Caco-2 (cell line): ENCODE results near the gene CACNA1B. TPM values are rescaled to one million over a fixed set of nuclear protein-coding genes. Genes with fewer than 3 reads are reported as not detected.

Source experiments
- BruUV-seq: library from RNA; stranded (reverse); fragments of 400-500 nt; replicated peaks from 2 replicates; lab custom pipeline; 2021; lab: Mats Ljungman, UMichigan
- CTCF ChIA-PET: fragments of 300-600 bp; sonication (Branson Sonifier 250); formaldehyde crosslinking; loops from one replicate; lab custom pipeline; 2022; ENCODE audit warnings: antibody characterized with exemption; lab: Charles Lee
- POLR2A ChIA-PET: fragments of 300-600 bp; sonication (Branson Sonifier 250); formaldehyde crosslinking; loops from one replicate; lab custom pipeline; 2022; ENCODE audit warnings: antibody characterized with exemption; lab: Charles Lee
- DNase-seq, 2 experiments: peaks; one replicate each; pipeline versions ENCODE4 v3.0.0 to v3.0.0-alpha.2; 2020 to 2022
- H3K27me3 ChIP-seq: replicated peaks from 2 replicates; pipeline ENCODE4 v1.6.0; 2011; ENCODE audit warnings: low read length; ENCODE audit not compliant: control insufficient read depth, insufficient read depth
- H3K36me3 ChIP-seq: 2 replicates; pipeline ENCODE4 v1.5.1; 2011; ENCODE audit warnings: low read length; ENCODE audit not compliant: control insufficient read depth, insufficient read depth
- H3K4me1 ChIP-seq: fragments of 250-450 bp; sonication (Bioruptor Pico); 2 replicates; pipeline ENCODE4 v1.5.1; 2020; ENCODE audit warnings: mild to moderate bottlenecking
- H3K4me3 ChIP-seq: 2 replicates; pipeline ENCODE4 v1.5.1; 2011; ENCODE audit warnings: low read depth, mild to moderate bottlenecking, control low read depth, low read length
- H3K9me3 ChIP-seq: fragments of 250-450 bp; sonication (Bioruptor Pico); 2 replicates; pipeline ENCODE4 v1.5.1; 2020; ENCODE audit warnings: mild to moderate bottlenecking, moderate library complexity
- H3K27ac Mint-ChIP-seq: one replicate; pipeline ENCODE4 v1.8.0; 2022; ENCODE audit warnings: mixed read lengths; ENCODE audit not compliant: unreplicated experiment
- H3K27me3 Mint-ChIP-seq: one replicate; pipeline ENCODE4 v1.8.0; 2022; ENCODE audit warnings: mixed read lengths; ENCODE audit not compliant: insufficient read depth, unreplicated experiment
- H3K36me3 Mint-ChIP-seq: one replicate; pipeline ENCODE4 v1.8.0; 2022; ENCODE audit warnings: mild to moderate bottlenecking, mixed read lengths; ENCODE audit not compliant: insufficient read depth, unreplicated experiment
- H3K4me1 Mint-ChIP-seq: one replicate; pipeline ENCODE4 v1.8.0; 2022; ENCODE audit warnings: low read depth, mixed read lengths; ENCODE audit not compliant: unreplicated experiment
- H3K4me3 Mint-ChIP-seq: one replicate; pipeline ENCODE4 v1.8.0; 2022; ENCODE audit warnings: mild to moderate bottlenecking, moderate library complexity, mixed read lengths; ENCODE audit not compliant: unreplicated experiment
- H3K9me3 Mint-ChIP-seq: one replicate; pipeline ENCODE4 v1.8.0; 2022; ENCODE audit warnings: mixed read lengths; ENCODE audit not compliant: unreplicated experiment
- intact Hi-C: fragments of 100-400 bp; cut with micrococcal nuclease; formaldehyde crosslinking; loops from one replicate; pipeline ENCODE4 v1.10.0; 2022; ENCODE audit not compliant: unreplicated experiment
- total RNA-seq: library from RNA; stranded (reverse); gene quantifications from 2 replicates; pipeline ENCODE4 v1.2.3, GENCODE V29; 2022
- TF ChIP-seq, protein P1 (sequence below), 2 experiments: fragments of 200-600 bp in 1 of 2; IDR thresholded peaks; 1 replicate in 1 of 2; 2 replicates in 1 of 2; pipeline versions ENCODE4 v1.5.1 to v1.8.0; 2011 to 2022; ENCODE audit warnings: antibody characterized with exemption in 1 of 2, control low read depth in 1 of 2, inconsistent platforms in 1 of 2, low read depth in 1 of 2, low read length in 1 of 2, mild to moderate bottlenecking in 1 of 2, moderate library complexity in 1 of 2; ENCODE audit not compliant: insufficient read depth in 1 of 2, severe bottlenecking in 1 of 2, unreplicated experiment in 1 of 2

Gene CACNA1B
- total RNA-seq, 1 experiment from 2014 or later = 0.11 TPM

DNA sequence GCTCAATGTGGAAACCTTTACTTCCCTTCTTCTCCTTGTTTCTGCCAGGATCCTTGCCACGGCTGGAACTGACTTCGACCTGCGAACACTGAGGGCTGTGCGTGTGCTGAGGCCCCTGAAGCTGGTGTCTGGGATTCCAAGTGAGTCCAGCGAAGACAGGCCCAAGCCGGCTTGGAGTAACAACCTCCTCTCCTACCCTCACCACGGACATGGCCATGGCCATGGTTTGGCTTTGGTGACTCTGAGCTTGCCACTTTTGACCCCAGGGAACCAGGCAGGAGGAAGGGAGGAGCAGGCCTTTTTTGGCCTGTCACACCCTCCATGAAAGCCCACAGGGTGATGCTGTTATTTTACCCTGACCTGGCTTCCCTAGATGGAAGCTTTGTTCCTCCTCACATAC lies 35.5 kb downstream of the CACNA1B start:
- intact Hi-C loops = no loop called here
- TF ChIP-seq, protein P1, sequence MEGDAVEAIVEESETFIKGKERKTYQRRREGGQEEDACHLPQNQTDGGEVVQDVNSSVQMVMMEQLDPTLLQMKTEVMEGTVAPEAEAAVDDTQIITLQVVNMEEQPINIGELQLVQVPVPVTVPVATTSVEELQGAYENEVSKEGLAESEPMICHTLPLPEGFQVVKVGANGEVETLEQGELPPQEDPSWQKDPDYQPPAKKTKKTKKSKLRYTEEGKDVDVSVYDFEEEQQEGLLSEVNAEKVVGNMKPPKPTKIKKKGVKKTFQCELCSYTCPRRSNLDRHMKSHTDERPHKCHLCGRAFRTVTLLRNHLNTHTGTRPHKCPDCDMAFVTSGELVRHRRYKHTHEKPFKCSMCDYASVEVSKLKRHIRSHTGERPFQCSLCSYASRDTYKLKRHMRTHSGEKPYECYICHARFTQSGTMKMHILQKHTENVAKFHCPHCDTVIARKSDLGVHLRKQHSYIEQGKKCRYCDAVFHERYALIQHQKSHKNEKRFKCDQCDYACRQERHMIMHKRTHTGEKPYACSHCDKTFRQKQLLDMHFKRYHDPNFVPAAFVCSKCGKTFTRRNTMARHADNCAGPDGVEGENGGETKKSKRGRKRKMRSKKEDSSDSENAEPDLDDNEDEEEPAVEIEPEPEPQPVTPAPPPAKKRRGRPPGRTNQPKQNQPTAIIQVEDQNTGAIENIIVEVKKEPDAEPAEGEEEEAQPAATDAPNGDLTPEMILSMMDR (IDR thresholded peaks at IDR 0.05; ENCODE audit: insufficient read depth in 1 of 2, low read depth in 1 of 2, low read length in 1 of 2, severe bottlenecking in 1 of 2, unreplicated experiment in 1 of 2) = no peak
- no peak for DNase-seq
- no peaks in the 10 kb centered on the region for H3K36me3 ChIP-seq
- H3K36me3 Mint-ChIP-seq = no peaks in the 10 kb centered on the region
- H3K4me3 Mint-ChIP-seq = no peak overlapping the region
- BruUV-seq = no TSS peak
- ChIA-PET CTCF (no interaction called here), POLR2A (no interaction called here)
- H3K4me1 ChIP-seq = no peaks in the 10 kb centered on the region
- H3K4me3 ChIP-seq = no peak overlapping the region
- H3K9me3 Mint-ChIP-seq = no peaks in the 10 kb centered on the region
- H3K27me3 Mint-ChIP-seq = peaks cover 11% of the 10 kb centered on the region
- H3K9me3 ChIP-seq = no peaks in the 10 kb centered on the region
- H3K27ac Mint-ChIP-seq = no peak overlapping the region
- no peaks in the 10 kb centered on the region for H3K4me1 Mint-ChIP-seq
- H3K27me3 ChIP-seq = no peaks in the 10 kb centered on the region

DNA sequence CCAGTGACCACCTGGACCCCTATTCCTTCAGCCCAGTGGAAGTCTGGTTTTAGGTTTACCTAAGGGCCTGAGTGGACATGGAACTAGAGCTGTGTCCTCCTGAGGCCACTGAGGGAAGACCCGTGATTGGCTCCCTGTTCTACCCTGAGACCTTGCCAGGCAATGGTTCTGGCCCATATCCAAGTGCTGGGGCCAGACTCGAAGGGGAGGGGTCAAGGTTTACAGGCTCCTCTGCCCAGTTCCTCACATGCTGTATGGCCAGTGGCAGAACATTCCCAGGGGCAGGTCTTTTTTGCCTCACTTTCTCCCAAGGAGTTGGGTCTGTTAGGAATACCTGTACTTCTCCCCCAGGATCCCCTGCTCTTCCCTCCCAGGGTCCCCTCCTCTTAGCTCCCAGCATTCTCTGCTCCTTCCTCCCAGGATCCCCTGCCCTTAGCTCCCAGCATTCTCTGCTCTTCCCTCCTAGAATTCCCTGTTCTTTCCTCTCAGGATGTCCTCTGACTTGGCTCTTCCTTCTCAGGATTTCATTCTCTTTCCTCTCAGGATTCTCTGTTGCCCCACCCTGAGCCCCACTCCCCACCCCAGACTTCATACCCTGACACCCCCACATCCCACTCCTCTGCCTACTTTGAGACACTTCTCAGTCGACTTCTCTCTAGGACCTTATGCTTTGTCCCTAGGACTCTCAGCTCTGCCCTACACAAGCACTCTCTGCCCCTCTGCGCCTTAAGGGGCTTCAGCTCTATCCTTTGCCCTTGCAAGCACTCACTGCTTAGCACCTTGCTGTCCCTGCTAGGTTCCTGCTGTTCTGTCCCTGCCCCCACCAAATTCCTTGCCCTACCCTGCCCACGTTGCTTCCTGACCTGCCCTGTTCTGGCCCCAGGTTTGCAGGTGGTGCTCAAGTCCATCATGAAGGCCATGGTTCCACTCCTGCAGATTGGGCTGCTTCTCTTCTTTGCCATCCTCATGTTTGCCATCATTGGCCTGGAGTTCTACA lies 36.5 kb downstream of the CACNA1B start:
- TF ChIP-seq, protein P1 (IDR thresholded peaks at IDR 0.05; ENCODE audit: insufficient read depth in 1 of 2, low read depth in 1 of 2, low read length in 1 of 2, severe bottlenecking in 1 of 2, unreplicated experiment in 1 of 2) = no peak
- ChIA-PET POLR2A (no interaction called here), CTCF (no interaction called here)
- Histone ChIP-seq H3K36me3 (no peaks in the 10 kb centered on the region), H3K9me3 (no peaks in the 10 kb centered on the region), H3K4me3 (no peak overlapping the region), H3K4me1 (peaks cover 3% of the 10 kb centered on the region; the same call in 1 of the 2 replicates), H3K27me3 (no peaks in the 10 kb centered on the region)
- H3K4me1 Mint-ChIP-seq = no peaks in the 10 kb centered on the region
- H3K27ac Mint-ChIP-seq = no peak overlapping the region
- DNase-seq = no peak
- intact Hi-C loops = no loop called here
- no peaks in the 10 kb centered on the region for H3K36me3 Mint-ChIP-seq
- H3K27me3 Mint-ChIP-seq = peaks cover 11% of the 10 kb centered on the region
- H3K9me3 Mint-ChIP-seq = no peaks in the 10 kb centered on the region
- BruUV-seq = no TSS peak
- no peak overlapping the region for H3K4me3 Mint-ChIP-seq

DNA sequence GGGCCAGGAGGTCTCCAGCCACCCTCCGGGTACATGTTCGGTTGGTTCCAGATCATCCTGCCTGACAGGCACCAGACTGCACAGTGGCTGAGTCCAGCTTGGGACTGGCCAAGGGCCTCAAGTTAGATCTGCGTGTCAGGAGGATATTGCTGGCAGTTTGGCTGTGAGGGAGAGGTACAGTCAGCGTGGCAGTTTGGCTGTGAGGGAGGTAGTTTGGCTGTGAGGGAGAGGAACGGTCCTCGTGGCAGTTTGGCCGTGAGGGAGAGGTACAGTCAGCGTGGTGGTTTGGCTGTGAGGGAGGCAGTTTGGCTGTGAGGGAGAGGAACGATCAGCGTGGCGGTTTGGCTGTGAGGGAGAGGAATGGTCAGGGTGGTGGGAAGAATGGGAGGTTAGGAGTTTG lies 39.0 kb downstream of the CACNA1B start:
- Histone ChIP-seq H3K4me3 (no peak overlapping the region), H3K27me3 (no peaks in the 10 kb centered on the region), H3K9me3 (no peaks in the 10 kb centered on the region), H3K4me1 (peaks cover 6% of the 10 kb centered on the region; the same call in 1 of the 2 replicates), H3K36me3 (no peaks in the 10 kb centered on the region)
- TF ChIP-seq, protein P1 (IDR thresholded peaks at IDR 0.05; ENCODE audit: insufficient read depth in 1 of 2, low read depth in 1 of 2, low read length in 1 of 2, severe bottlenecking in 1 of 2, unreplicated experiment in 1 of 2) = no peak
- BruUV-seq = no TSS peak
- DNase-seq = no peak
- H3K9me3 Mint-ChIP-seq = no peaks in the 10 kb centered on the region
- intact Hi-C loops = no loop called here
- H3K27me3 Mint-ChIP-seq = peaks cover 13% of the 10 kb centered on the region
- CTCF ChIA-PET = interaction anchor here (0.6 kb wide), 1 partner anchor 494 kb away, joined by 8 read pairs; the partner anchor contains the start of genes EXD3 and NOXA1
- H3K4me1 Mint-ChIP-seq = no peaks in the 10 kb centered on the region
- POLR2A ChIA-PET = no interaction called here
- H3K27ac Mint-ChIP-seq = no peak overlapping the region
- H3K36me3 Mint-ChIP-seq = no peaks in the 10 kb centered on the region
- H3K4me3 Mint-ChIP-seq = no peak overlapping the region
